Mucosa of descending colon (tissue), 3 donors: ENCODE data around the gene VWA8. TPM values are rescaled to one million over a fixed set of nuclear protein-coding genes. Genes with fewer than 3 reads are reported as not detected.

Experiments used
- ATAC-seq: fragments of 200-7000 bp; cut with Tn5 transposase; one replicate; pipeline ENCODE4 v1.9.1; 2020; ENCODE audit warnings: mild to moderate bottlenecking, moderate library complexity
- DNase-seq, 3 donors: peaks; one replicate each; pipeline ENCODE4 v3.0.0-alpha.2; 2020
- H3K36me3 ChIP-seq: fragments of 200-600 bp; one replicate; pipeline ENCODE4 v1.8.0; 2021; ENCODE audit warnings: low read depth, mild to moderate bottlenecking
- H3K4me1 ChIP-seq: fragments of 200-600 bp; one replicate; pipeline ENCODE4 v1.8.0; 2021; ENCODE audit warnings: low read depth, mild to moderate bottlenecking
- H3K4me3 ChIP-seq: fragments of 200-600 bp; one replicate; pipeline ENCODE4 v1.8.0; 2021; ENCODE audit warnings: mild to moderate bottlenecking
- H3K9me3 ChIP-seq: fragments of 200-600 bp; one replicate; pipeline ENCODE4 v1.8.0; 2021; ENCODE audit warnings: mild to moderate bottlenecking
- intact Hi-C, 2 donors: fragments of 100-400 bp; cut with DNase I in 1 of 2; cut with micrococcal nuclease in 1 of 2; formaldehyde crosslinking; loops; one replicate each; pipeline versions ENCODE4 v1.11.0 to v1.11.1; 2022; cut with DNase I, micrococcal nuclease
- total RNA-seq, 3 donors: library from RNA; stranded (reverse); fragmentation: NEBNext Ultra II Directional in 2 of 3; extraction: Animal tissue kit (Norgen Biotek cat#: 25700) in 2 of 3; gene quantifications; one replicate each; pipeline versions ENCODE4 v1.2.1 to v1.2.4, GENCODE V29; 2021 to 2023
- TF ChIP-seq, protein P1 (sequence below): fragments of 200-600 bp; IDR thresholded peaks from one replicate; pipeline ENCODE4 v1.8.0; 2022; ENCODE audit warnings: antibody characterized with exemption, mild to moderate bottlenecking
- donor health status: DM: no; HTN: no; CAD: no; lungs with moderate emphysema.
- donor health status: DM: no; HTN: no; CAD: no.
- donor health status: DM: no; HTN: yes; CAD: no.

Gene VWA8
- total RNA-seq, 3 donors from 2014 or later, result 19.1 to 31.5 (median 27.0) TPM

DNA sequence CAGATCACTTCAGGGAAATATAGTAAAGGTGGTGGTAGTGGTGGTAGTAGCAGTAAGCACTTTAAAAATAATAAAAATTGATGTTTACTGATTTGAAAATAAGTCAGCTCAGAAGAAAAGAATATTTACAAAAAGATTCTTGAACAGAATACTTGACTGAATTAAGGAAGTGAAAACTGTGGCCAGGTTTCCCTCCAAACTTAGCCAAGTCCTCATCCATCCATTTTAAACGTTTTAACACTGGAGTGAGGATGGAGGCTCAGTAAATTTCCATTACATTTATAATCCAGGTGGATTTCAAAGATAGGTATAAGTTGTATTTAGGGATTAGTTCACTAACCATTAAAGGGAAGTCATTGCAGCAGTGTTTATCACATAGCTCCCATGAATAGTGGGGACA, 282.1 kb downstream of the VWA8 start:
- Histone ChIP-seq H3K36me3 (no peaks in the 10 kb centered on the region), H3K9me3 (no peaks in the 10 kb centered on the region), H3K4me1 (no peaks in the 10 kb centered on the region), H3K4me3 (no peak overlapping the region)
- intact Hi-C loops, result no loop called here
- no peak for ATAC-seq
- no peak for DNase-seq
- TF ChIP-seq, protein P1, sequence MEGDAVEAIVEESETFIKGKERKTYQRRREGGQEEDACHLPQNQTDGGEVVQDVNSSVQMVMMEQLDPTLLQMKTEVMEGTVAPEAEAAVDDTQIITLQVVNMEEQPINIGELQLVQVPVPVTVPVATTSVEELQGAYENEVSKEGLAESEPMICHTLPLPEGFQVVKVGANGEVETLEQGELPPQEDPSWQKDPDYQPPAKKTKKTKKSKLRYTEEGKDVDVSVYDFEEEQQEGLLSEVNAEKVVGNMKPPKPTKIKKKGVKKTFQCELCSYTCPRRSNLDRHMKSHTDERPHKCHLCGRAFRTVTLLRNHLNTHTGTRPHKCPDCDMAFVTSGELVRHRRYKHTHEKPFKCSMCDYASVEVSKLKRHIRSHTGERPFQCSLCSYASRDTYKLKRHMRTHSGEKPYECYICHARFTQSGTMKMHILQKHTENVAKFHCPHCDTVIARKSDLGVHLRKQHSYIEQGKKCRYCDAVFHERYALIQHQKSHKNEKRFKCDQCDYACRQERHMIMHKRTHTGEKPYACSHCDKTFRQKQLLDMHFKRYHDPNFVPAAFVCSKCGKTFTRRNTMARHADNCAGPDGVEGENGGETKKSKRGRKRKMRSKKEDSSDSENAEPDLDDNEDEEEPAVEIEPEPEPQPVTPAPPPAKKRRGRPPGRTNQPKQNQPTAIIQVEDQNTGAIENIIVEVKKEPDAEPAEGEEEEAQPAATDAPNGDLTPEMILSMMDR, result no peak

DNA sequence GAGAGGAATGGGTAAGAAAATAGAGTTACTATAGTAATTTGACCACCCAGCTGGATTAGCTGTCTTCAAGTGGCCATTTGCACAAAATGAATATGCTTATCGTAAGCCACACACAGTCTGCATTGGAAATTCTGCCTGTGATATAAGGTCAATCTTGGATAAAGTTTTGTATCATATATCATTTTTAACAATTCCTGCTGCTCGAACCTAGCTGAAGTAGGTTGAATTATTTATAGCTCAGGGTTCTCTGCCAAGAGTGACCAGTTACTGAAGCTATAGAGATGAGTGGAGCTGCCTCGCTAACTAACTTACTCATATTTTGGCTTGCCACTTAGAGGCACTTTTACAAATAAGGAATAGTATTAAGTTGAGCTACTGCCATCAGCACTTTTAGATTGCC, 282.7 kb downstream of the VWA8 start:
- DNase-seq (no peak), ATAC-seq (no peak)
- no peaks in the 10 kb centered on the region for H3K9me3 ChIP-seq
- no peaks in the 10 kb centered on the region for H3K36me3 ChIP-seq
- intact Hi-C loops, result no loop called here
- H3K4me3 ChIP-seq, result no peak overlapping the region
- TF ChIP-seq, protein P1, result no peak
- H3K4me1 ChIP-seq, result no peaks in the 10 kb centered on the region

DNA sequence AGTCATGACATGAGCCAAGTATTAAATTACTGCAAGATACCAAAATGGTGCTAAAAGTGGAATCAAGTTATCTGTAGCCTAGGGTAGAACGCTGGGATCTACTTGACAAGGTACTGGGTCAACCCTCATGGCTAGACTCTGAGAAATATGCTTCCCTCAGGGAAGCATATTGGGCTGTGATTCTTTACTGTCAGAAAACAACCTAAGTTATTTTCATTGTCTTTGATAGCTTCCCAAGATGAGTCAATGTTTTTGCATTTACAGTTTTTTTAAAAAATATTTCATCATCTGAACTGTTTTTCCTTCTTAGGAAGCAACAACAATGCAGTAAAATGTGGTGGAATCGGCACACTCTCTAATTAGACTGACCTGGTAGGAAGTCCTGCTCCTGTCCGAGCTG, 285.6 kb downstream of the VWA8 start:
- ATAC-seq, result no peak
- no peaks in the 10 kb centered on the region for H3K4me1 ChIP-seq
- TF ChIP-seq, protein P1, result no peak
- intact Hi-C loops, result no loop called here
- H3K9me3 ChIP-seq, result no peaks in the 10 kb centered on the region
- no peak for DNase-seq
- no peaks in the 10 kb centered on the region for H3K36me3 ChIP-seq
- H3K4me3 ChIP-seq, result no peak overlapping the region

DNA sequence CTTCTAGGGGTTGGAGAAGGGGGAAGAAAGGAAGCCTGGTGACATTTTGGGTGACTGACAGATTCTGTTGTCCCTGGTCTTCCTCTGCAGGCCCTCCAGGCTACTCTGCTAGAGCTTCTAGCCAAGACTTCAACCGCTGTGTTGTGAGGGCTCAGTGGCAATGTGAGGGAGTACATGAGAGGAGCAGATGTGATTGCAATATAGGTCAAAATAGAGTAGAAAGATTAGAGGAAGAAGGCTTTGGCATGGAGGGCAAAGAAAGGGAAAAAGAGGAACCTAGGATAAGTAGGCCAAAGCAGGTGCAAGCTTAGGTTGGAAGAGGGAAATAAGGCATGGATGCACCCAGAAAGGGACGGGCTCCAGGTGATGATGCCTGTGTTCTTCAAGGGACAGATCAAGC, 286.7 kb downstream of the VWA8 start:
- DNase-seq, result no peak
- no peak overlapping the region for H3K4me3 ChIP-seq
- intact Hi-C loops, result loop anchor here in 1 of 2 donors (5.0 kb wide), 1 partner anchor 433 kb away; no protein-coding TSS in a partner anchor
- ATAC-seq, result no peak
- no peaks in the 10 kb centered on the region for H3K36me3 ChIP-seq
- no peaks in the 10 kb centered on the region for H3K4me1 ChIP-seq
- TF ChIP-seq, protein P1, result no peak
- H3K9me3 ChIP-seq, result no peaks in the 10 kb centered on the region

DNA sequence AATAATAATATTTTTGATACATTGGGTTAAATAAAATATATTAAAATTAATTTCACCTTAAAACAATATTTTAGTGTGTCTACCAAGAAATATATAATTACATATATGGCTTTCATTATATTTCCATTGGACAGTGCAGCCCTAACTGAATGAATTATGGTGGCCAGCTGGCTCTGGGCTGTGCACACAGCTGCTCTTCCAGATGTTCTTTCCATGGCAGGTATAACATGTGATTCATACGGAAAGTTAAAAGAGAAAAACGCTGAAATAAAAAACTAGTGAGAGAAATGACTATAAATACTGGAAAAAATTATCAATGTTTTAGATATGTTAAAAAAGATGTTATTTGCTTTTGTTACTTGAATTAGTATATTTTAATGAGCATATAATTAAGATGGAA, 287.3 kb downstream of the VWA8 start:
- Histone ChIP-seq H3K9me3 (no peaks in the 10 kb centered on the region), H3K4me3 (no peak overlapping the region), H3K36me3 (no peaks in the 10 kb centered on the region), H3K4me1 (no peaks in the 10 kb centered on the region)
- TF ChIP-seq, protein P1, result no peak
- no peak for DNase-seq
- intact Hi-C loops, result loop anchor here in 1 of 2 donors (5.0 kb wide), 1 partner anchor 434 kb away; no protein-coding TSS in a partner anchor
- ATAC-seq, result no peak
